ENCODE data around the gene TMEM204.

DNA sequence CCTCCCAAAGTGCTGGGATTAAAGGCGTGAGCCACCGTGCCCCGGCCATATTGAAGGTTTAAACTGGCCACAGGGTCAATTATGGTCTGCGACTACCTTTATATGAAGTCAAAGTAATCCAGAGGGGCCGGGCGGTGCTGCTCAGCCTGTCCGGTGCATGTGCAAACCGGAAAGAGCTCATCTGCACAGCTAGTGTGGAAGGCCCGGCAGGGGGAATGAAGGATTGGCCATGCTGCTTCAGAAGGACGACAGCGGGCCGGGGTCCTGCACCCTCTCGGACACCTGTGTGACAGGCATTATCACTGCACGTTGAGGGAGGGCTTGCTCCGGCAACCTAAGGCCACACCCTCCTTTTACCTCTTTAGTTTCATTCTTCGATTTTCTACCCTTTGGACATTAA, 23.6 kb downstream of the TMEM204 start:
- TF ChIP-seq, protein P1, sequence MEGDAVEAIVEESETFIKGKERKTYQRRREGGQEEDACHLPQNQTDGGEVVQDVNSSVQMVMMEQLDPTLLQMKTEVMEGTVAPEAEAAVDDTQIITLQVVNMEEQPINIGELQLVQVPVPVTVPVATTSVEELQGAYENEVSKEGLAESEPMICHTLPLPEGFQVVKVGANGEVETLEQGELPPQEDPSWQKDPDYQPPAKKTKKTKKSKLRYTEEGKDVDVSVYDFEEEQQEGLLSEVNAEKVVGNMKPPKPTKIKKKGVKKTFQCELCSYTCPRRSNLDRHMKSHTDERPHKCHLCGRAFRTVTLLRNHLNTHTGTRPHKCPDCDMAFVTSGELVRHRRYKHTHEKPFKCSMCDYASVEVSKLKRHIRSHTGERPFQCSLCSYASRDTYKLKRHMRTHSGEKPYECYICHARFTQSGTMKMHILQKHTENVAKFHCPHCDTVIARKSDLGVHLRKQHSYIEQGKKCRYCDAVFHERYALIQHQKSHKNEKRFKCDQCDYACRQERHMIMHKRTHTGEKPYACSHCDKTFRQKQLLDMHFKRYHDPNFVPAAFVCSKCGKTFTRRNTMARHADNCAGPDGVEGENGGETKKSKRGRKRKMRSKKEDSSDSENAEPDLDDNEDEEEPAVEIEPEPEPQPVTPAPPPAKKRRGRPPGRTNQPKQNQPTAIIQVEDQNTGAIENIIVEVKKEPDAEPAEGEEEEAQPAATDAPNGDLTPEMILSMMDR (IDR thresholded peaks at IDR 0.05), result no peak
- TF ChIP-seq POLR2A (IDR thresholded peaks at IDR 0.05), result no peak
- no peak for TF ChIP-seq EP300 (IDR thresholded peaks at IDR 0.05; ENCODE audit: low read depth)
- no peak for TF ChIP-seq POLR2AphosphoS5 (IDR thresholded peaks at IDR 0.05)

Measured in transverse colon (tissue), 4 donors.